HepG2 (cell line): ENCODE results near the gene PDIA6. TPM values are rescaled to one million over a fixed set of nuclear protein-coding genes. Genes with fewer than 3 reads are reported as not detected.

ENCODE experiments used
- ATAC-seq: fragments of 200-7000 bp; cut with Tn5 transposase; 3 replicates; pipeline ENCODE4 v1.9.1; 2020; ENCODE audit warnings: mild to moderate bottlenecking, moderate library complexity
- BruUV-seq: library from RNA; stranded (reverse); fragments of 400-500 nt; replicated peaks from 2 replicates; lab custom pipeline; 2021; lab: Mats Ljungman, UMichigan
- CTCF ChIA-PET: fragments of 300-600 bp; formaldehyde crosslinking; extraction: SDS; loops from one replicate; lab custom pipeline; 2021; ENCODE audit warnings: low total read pairs, inconsistent platforms, low intra/inter-chr PET ratio; lab: Yijun Ruan, JAX
- POLR2A ChIA-PET: fragments of 350-600 bp; sonication (Branson Sonifier 250); formaldehyde crosslinking; loops from one replicate; lab custom pipeline; 2020; ENCODE audit warnings: antibody characterized with exemption, inconsistent platforms; lab: Yijun Ruan, JAX
- DNase-seq: peaks from one replicate; pipeline ENCODE4 v3.0.0-alpha.2; 2015; ENCODE audit warnings: low spot score
- FAIRE-seq: peaks from 3 replicates; lab custom pipeline; 2011; peaks lifted over from hg19 to GRCh38; lab: Jason Lieb, UNC
- H2AFZ ChIP-seq: one replicate; pipeline ENCODE4 v1.6.1; 2011; ENCODE audit warnings: low read length, inconsistent platforms
- H3K27ac ChIP-seq: fragments of 300-600 bp; 3 replicates; pipeline ENCODE4 v1.8.0; 2011; ENCODE audit warnings: mixed run types, mild to moderate bottlenecking, mixed read lengths, low read length, inconsistent platforms; ENCODE audit not compliant: insufficient read depth; ENCODE audit errors: extremely low read length
- H3K27me3 ChIP-seq, 2 experiments: fragments of 200-600 bp in 1 of 2; 2 replicates in 1 of 2; 3 replicates in 1 of 2; pipeline versions ENCODE4 v1.6.0 to v1.8.0; 2011; ENCODE audit warnings: low read length in 2 of 2, mild to moderate bottlenecking in 2 of 2, moderate library complexity in 2 of 2, inconsistent platforms in 1 of 2; ENCODE audit not compliant: insufficient read depth in 2 of 2, control insufficient read depth in 1 of 2
- H3K36me3 ChIP-seq, 2 experiments: fragments of 200-600 bp in 1 of 2; replicated peaks in 1 of 2; 2 replicates in 1 of 2; 3 replicates in 1 of 2; pipeline versions ENCODE4 v1.5.1 to v1.8.0; 2011; ENCODE audit warnings: low read length in 2 of 2, inconsistent platforms in 1 of 2; ENCODE audit not compliant: insufficient read depth in 2 of 2, control insufficient read depth in 1 of 2
- H3K4me1 ChIP-seq: 2 replicates; pipeline ENCODE4 v1.5.1; 2012; ENCODE audit warnings: low read length, inconsistent platforms; ENCODE audit not compliant: insufficient read depth
- H3K4me2 ChIP-seq: 2 replicates; pipeline ENCODE4 v1.6.0; 2011; ENCODE audit warnings: low read depth, low read length, inconsistent platforms
- H3K4me3 ChIP-seq, 3 experiments: fragments of 200-600 bp in 1 of 3; sonication (generic), shearing (Covaris generic) in 1 of 3; replicated peaks in 1 of 3; 2 replicates each; pipeline ENCODE4 v1.5.1; 2011 to 2016; ENCODE audit warnings: low read length in 3 of 3, inconsistent platforms in 2 of 3, low read depth in 2 of 3, mild to moderate bottlenecking in 2 of 3, control low read depth in 1 of 3, mixed read lengths in 1 of 3; ENCODE audit not compliant: insufficient read depth in 1 of 3
- H3K79me2 ChIP-seq: one replicate; pipeline ENCODE4 v1.6.1; 2011; ENCODE audit warnings: low read length, inconsistent platforms; ENCODE audit not compliant: insufficient read depth
- H3K9ac ChIP-seq: 2 replicates; pipeline ENCODE4 v1.6.0; 2011; ENCODE audit warnings: mild to moderate bottlenecking, low read depth, low read length, inconsistent platforms; ENCODE audit not compliant: insufficient read depth
- H3K9me3 ChIP-seq: 2 replicates; pipeline ENCODE4 v1.5.1; 2012; ENCODE audit warnings: mild to moderate bottlenecking, low read length
- H4K20me1 ChIP-seq: 2 replicates; pipeline ENCODE4 v1.6.0; 2011; ENCODE audit warnings: inconsistent platforms, mild to moderate bottlenecking, low read length, moderate library complexity; ENCODE audit not compliant: insufficient read depth
- BCL6 ChIP-seq: IDR thresholded peaks from 2 replicates; pipeline ENCODE4 v1.6.1; 2016; ENCODE audit warnings: missing genetic modification reagents, missing compliant biosample characterization
- CBFB ChIP-seq: sonication (generic); formaldehyde crosslinking; IDR thresholded peaks from 2 replicates; pipeline ENCODE4 v1.4.0; 2020; ENCODE audit warnings: missing genetic modification reagents
- CEBPB ChIP-seq: IDR thresholded peaks from 2 replicates; pipeline ENCODE4 v1.6.1; 2011; ENCODE audit warnings: low read depth, low read length, improper control_type of control experiment, borderline replicate concordance
- DDIT3 ChIP-seq: sonication (generic); formaldehyde crosslinking; IDR thresholded peaks from 2 replicates; pipeline ENCODE4 v1.4.0; 2020; ENCODE audit warnings: mild to moderate bottlenecking, missing genetic modification reagents
- FOSL2 ChIP-seq: sonication (generic); formaldehyde crosslinking; IDR thresholded peaks from 2 replicates; pipeline ENCODE4 v1.4.0; 2020; ENCODE audit warnings: missing genetic modification reagents
- GTF2F1 ChIP-seq: fragments of 150-350 bp; IDR thresholded peaks from 2 replicates; pipeline ENCODE4 v1.6.1; 2014; ENCODE audit warnings: low read length
- HMGXB4 ChIP-seq, 2 experiments: sonication (generic) in 1 of 2; formaldehyde crosslinking in 1 of 2; IDR thresholded peaks; 2 replicates each; pipeline versions ENCODE4 v1.4.0 to v1.6.1; 2018 to 2020; ENCODE audit warnings: missing genetic modification reagents in 2 of 2, borderline replicate concordance in 1 of 2, low read depth in 1 of 2, mild to moderate bottlenecking in 1 of 2, missing biosample characterization in 1 of 2
- KDM6A ChIP-seq: IDR thresholded peaks from 2 replicates; pipeline ENCODE4 v1.6.1; 2016; ENCODE audit warnings: low read depth
- MATR3 ChIP-seq: sonication (generic); formaldehyde crosslinking; IDR thresholded peaks from 2 replicates; pipeline ENCODE4 v1.4.0; 2020; ENCODE audit warnings: missing genetic modification reagents
- PCBP2 ChIP-seq: fragments of 200-400 bp; formaldehyde crosslinking; optimal IDR thresholded peaks from 2 replicates; pipeline ENCODE3; 2018; ENCODE audit warnings: low read length, low read depth; ENCODE audit not compliant: poor library complexity, severe bottlenecking
- SATB2 ChIP-seq: sonication (generic); formaldehyde crosslinking; IDR thresholded peaks from 2 replicates; pipeline ENCODE4 v1.5.0; 2020; ENCODE audit warnings: missing genetic modification reagents
- SMARCE1 ChIP-seq: fragments of 450-650 bp; IDR thresholded peaks from 2 replicates; pipeline ENCODE4 v1.6.1; 2017; ENCODE audit warnings: borderline replicate concordance
- TP53 ChIP-seq: sonication (generic); formaldehyde crosslinking; conservative IDR thresholded peaks from 2 replicates; pipeline ENCODE4 v1.4.0; 2020; ENCODE audit warnings: missing genetic modification reagents
- ZGPAT ChIP-seq: IDR thresholded peaks from 2 replicates; pipeline ENCODE4 v1.6.1; 2016; ENCODE audit warnings: mild to moderate bottlenecking
- ZNF101 ChIP-seq: sonication (generic); formaldehyde crosslinking; IDR thresholded peaks from 2 replicates; pipeline ENCODE4 v1.4.0; 2020; ENCODE audit warnings: mild to moderate bottlenecking, low read depth, missing genetic modification reagents, borderline replicate concordance
- ZZZ3 ChIP-seq: sonication (generic); formaldehyde crosslinking; IDR thresholded peaks from 2 replicates; pipeline ENCODE4 v1.4.0; 2020; ENCODE audit warnings: missing genetic modification reagents, mild to moderate bottlenecking, borderline replicate concordance
- WGBS: methylation state at CpG from one replicate; pipeline ENCODE4 v1.1.6; 2017; ENCODE audit warnings: low lambda C conversion rate; 5-methylcytosine and 5-hydroxymethylcytosine counted together
- in situ Hi-C: cut with HindIII; loops from 2 replicates; pipeline ENCODE4 v1.10.0; 2017; ENCODE audit warnings: low pct_unique_long_range_greater_than_20kb; ENCODE audit not compliant: extremely low pct_ligation_motif_present
- intact Hi-C: fragments of 100-400 bp; cut with micrococcal nuclease; formaldehyde crosslinking; loops from one replicate; pipeline ENCODE4 v1.10.0; 2022; ENCODE audit not compliant: unreplicated experiment
- polyA plus RNA-seq, 8 experiments: library from polyadenylated mRNA; depleted of rRNA in 3 of 8; stranded (reverse) in 7 of 8; unstranded in 1 of 8; fragments of >200 nt; fragmentation: Illumina TruSeq in 4 of 8; extraction: Trizol in 4 of 8; gene quantifications; 2 replicates each; pipeline versions ENCODE4 v1.2.1 to v1.2.3, GENCODE V29; 2011 to 2016; ENCODE audit warnings: low read depth in 4 of 8, missing spikeins in 1 of 8, mixed read lengths in 1 of 8; ENCODE audit not compliant: insufficient read depth in 1 of 8
- total RNA-seq, 5 experiments: library from RNA; depleted of rRNA; stranded (reverse); fragments of >200 nt; fragmentation: Illumina TruSeq; extraction: Trizol; gene quantifications; 2 replicates each; pipeline ENCODE4 v1.2.3, GENCODE V29; 2016; ENCODE audit warnings: low read depth in 1 of 5

Gene PDIA6
- total and polyA plus RNA-seq, 2 of the 13 experiments (the other 11 are each of a cell fraction or from before 2014, with no cell fraction given) = 586 to 642 TPM

- peaks cover 68% of the 10 kb centered on the region for H3K79me2 ChIP-seq
- H3K4me2 ChIP-seq = no peak overlapping the region
- ATAC-seq (no peak), FAIRE-seq (no peak), DNase-seq (no peak)
- CTCF ChIA-PET = no interaction called here
- H3K27ac ChIP-seq = no peak overlapping the region
- peaks cover 24 to 68% of the 10 kb centered on the region in 2 experiments for H3K36me3 ChIP-seq
- H3K4me1 ChIP-seq = no peaks in the 10 kb centered on the region
- H3K27me3 ChIP-seq = no peaks in the 10 kb centered on the region; a peak in 1 of 5 replicates
- intact Hi-C loops (no loop called here), in situ Hi-C loops (no loop called here)
- WGBS = 98% methylated on average over 4 of the region's 4 CpGs
- H3K4me3 ChIP-seq = no peak overlapping the region
- no peak overlapping the region for H2AFZ ChIP-seq
- TF ChIP-seq KDM6A (CRISPR knock-in tag) (no peak), ZNF101 (CRISPR knock-in tag) (no peak), GTF2F1 (no peak), SMARCE1 (no peak), CEBPB (no peak), ZZZ3 (CRISPR knock-in tag) (no peak), PCBP2 (no peak), BCL6 (no peak), SATB2 (CRISPR knock-in tag) (no peak), TP53 (CRISPR knock-in tag) (no peak), MATR3 (CRISPR knock-in tag) (no peak), FOSL2 (CRISPR knock-in tag) (no peak), ZGPAT (no peak), DDIT3 (CRISPR knock-in tag) (no peak), HMGXB4 (CRISPR knock-in tag; IDR thresholded peaks at IDR 0.05; ENCODE audit: borderline replicate concordance in 1 of 2, low read depth in 1 of 2) (no peak), CBFB (no peak)
- no peaks in the 10 kb centered on the region for H3K9me3 ChIP-seq
- POLR2A ChIA-PET = no interaction called here
- H4K20me1 ChIP-seq = peaks cover 47% of the 10 kb centered on the region
- no peak overlapping the region for H3K9ac ChIP-seq
- BruUV-seq = no TSS peak
Measured at GRCh38 chr2:10800163-10800562, 12.4 kb downstream of the PDIA6 start.
